PC-9 (cell line): ENCODE data around the gene LIPC. TPM values are rescaled to one million over a fixed set of nuclear protein-coding genes. Genes with fewer than 3 reads are reported as not detected.

ENCODE experiments used
- BruUV-seq: library from RNA; stranded (reverse); fragments of 400-500 nt; replicated peaks from 2 replicates; lab custom pipeline; 2021; lab: Mats Ljungman, UMichigan
- CTCF ChIA-PET: fragments of 300-600 bp; sonication (Branson Sonifier 250); formaldehyde crosslinking; loops from one replicate; lab custom pipeline; 2022; ENCODE audit warnings: antibody characterized with exemption; lab: Charles Lee
- POLR2A ChIA-PET: fragments of 300-600 bp; sonication (Branson Sonifier 250); formaldehyde crosslinking; loops from one replicate; lab custom pipeline; 2022; ENCODE audit warnings: antibody characterized with exemption; ENCODE audit not compliant: unreplicated experiment; lab: Charles Lee
- DNase-seq, 2 experiments: peaks; one replicate each; pipeline versions ENCODE4 v3.0.0 to v3.0.0-alpha.2; 2015 to 2022; ENCODE audit warnings: mixed read lengths in 1 of 2
- H2AFZ ChIP-seq: fragments of 200-600 bp; sonication (generic); 2 replicates; pipeline ENCODE4 v1.8.1; 2017; ENCODE audit warnings: antibody characterized with exemption
- H3F3A ChIP-seq: fragments of 200-600 bp; sonication (generic); 2 replicates; pipeline ENCODE4 v1.8.1; 2017; ENCODE audit warnings: antibody characterized with exemption, mild to moderate bottlenecking, low read depth; ENCODE audit not compliant: insufficient read depth
- H3K27ac ChIP-seq: fragments of 200-600 bp; sonication (generic); 2 replicates; pipeline ENCODE4 v1.6.1; 2016; ENCODE audit warnings: mixed run types
- H3K27me3 ChIP-seq: fragments of 200-600 bp; sonication (generic); 2 replicates; pipeline ENCODE4 v1.6.1; 2016; ENCODE audit warnings: low read depth, mixed run types; ENCODE audit not compliant: insufficient read depth
- H3K36me3 ChIP-seq: fragments of 200-600 bp; sonication (generic); 2 replicates; pipeline ENCODE4 v1.6.1; 2016; ENCODE audit warnings: low read depth, mixed run types
- H3K4me1 ChIP-seq: fragments of 200-600 bp; sonication (generic); replicated peaks from 2 replicates; pipeline ENCODE4 v1.6.1; 2016; ENCODE audit warnings: mixed run types; ENCODE audit not compliant: insufficient read depth
- H3K4me2 ChIP-seq: fragments of 200-600 bp; sonication (generic); 2 replicates; pipeline ENCODE4 v1.6.1; 2017; ENCODE audit warnings: mixed run types
- H3K4me3 ChIP-seq: fragments of 200-600 bp; sonication (generic); 2 replicates; pipeline ENCODE4 v1.6.1; 2016; ENCODE audit warnings: mixed run types
- H3K79me2 ChIP-seq: fragments of 200-600 bp; sonication (generic); 2 replicates; pipeline ENCODE4 v1.6.1; 2017; ENCODE audit warnings: low read depth, mixed run types
- H3K9me2 ChIP-seq: fragments of 200-600 bp; sonication (generic); 2 replicates; pipeline ENCODE4 v1.8.1; 2017; ENCODE audit warnings: mild to moderate bottlenecking; ENCODE audit not compliant: insufficient read depth
- H3K9me3 ChIP-seq: fragments of 200-600 bp; sonication (generic); 2 replicates; pipeline ENCODE4 v1.8.1; 2016; ENCODE audit warnings: low read depth; ENCODE audit not compliant: insufficient read depth
- H4K20me1 ChIP-seq: fragments of 200-600 bp; sonication (generic); 2 replicates; pipeline ENCODE4 v1.8.1; 2017; ENCODE audit not compliant: insufficient read depth
- CTCF ChIP-seq: fragments of 200-600 bp; sonication (generic); conservative IDR thresholded peaks from 2 replicates; pipeline ENCODE4 v1.6.1; 2017; ENCODE audit warnings: mixed run types, antibody characterized with exemption, mild to moderate bottlenecking, moderate library complexity
- EZH2 ChIP-seq: fragments of 200-600 bp; sonication (generic); IDR thresholded peaks from 2 replicates; pipeline ENCODE4 v1.8.0; 2017; ENCODE audit warnings: antibody characterized with exemption, low read depth
- intact Hi-C: fragments of 100-400 bp; cut with micrococcal nuclease; formaldehyde crosslinking; loops from one replicate; pipeline ENCODE4 v1.10.0; 2022; ENCODE audit not compliant: unreplicated experiment
- total RNA-seq: library from RNA; stranded (reverse); gene quantifications from 2 replicates; pipeline ENCODE4 v1.2.3, GENCODE V29; 2021

Gene LIPC
- total RNA-seq, 1 experiment from 2014 or later, result not detected

- Histone ChIP-seq H3K4me1 (peaks cover 24% of the 10 kb centered on the region), H3K9me3 (no peaks in the 10 kb centered on the region), H4K20me1 (no peaks in the 10 kb centered on the region), H3K36me3 (no peaks in the 10 kb centered on the region), H3K27me3 (no peaks in the 10 kb centered on the region), H3K4me2 (no peak overlapping the region), H3K79me2 (no peaks in the 10 kb centered on the region), H3F3A (peaks cover 12% of the 10 kb centered on the region; the same call in 1 of the 2 replicates), H2AFZ (no peak overlapping the region), H3K9me2 (no peaks in the 10 kb centered on the region), H3K27ac (no peak overlapping the region), H3K4me3 (no peak overlapping the region)
- POLR2A ChIA-PET, result no interaction called here
- CTCF ChIA-PET, result no interaction called here
- intact Hi-C loops, result no loop called here
- TF ChIP-seq CTCF (no peak), EZH2 (no peak)
- BruUV-seq, result no TSS peak
- no peak for DNase-seq
Observed at GRCh38 chr15:58530056-58530590, 98.3 kb downstream of the LIPC start.

DNA sequence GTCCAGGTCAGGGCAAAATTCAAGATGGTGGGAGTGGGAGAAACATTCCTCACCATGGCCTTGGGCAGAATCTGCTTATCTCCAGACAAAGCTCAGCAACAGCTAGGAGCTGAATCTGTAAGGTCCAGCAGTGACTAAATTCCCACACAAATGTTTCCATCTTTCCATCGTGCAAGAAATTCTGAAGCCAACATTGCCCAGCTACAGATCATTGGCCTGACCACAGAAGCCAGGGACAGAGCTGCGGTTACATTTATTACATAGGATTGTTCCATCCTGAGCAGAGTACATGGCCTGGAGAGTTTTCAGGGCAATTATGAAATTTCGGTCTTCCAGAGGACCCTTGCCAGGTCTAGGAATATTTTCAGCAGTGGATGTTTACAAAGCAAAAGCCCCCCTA is 100.3 kb downstream of the LIPC start:
- Histone ChIP-seq H3K4me3 (no peak overlapping the region), H3K4me2 (no peak overlapping the region), H2AFZ (no peak overlapping the region), H3K9me3 (no peaks in the 10 kb centered on the region), H3K36me3 (no peaks in the 10 kb centered on the region), H3K4me1 (peaks cover 21% of the 10 kb centered on the region), H3K27ac (no peak overlapping the region), H3F3A (peaks cover 12% of the 10 kb centered on the region; the same call in 1 of the 2 replicates), H4K20me1 (no peaks in the 10 kb centered on the region), H3K79me2 (no peaks in the 10 kb centered on the region), H3K27me3 (no peaks in the 10 kb centered on the region), H3K9me2 (no peaks in the 10 kb centered on the region)
- ChIA-PET CTCF (no interaction called here), POLR2A (no interaction called here)
- intact Hi-C loops, result no loop called here
- no peak for TF ChIP-seq CTCF
- no peak for TF ChIP-seq EZH2
- no peak for DNase-seq
- BruUV-seq, result no TSS peak

DNA sequence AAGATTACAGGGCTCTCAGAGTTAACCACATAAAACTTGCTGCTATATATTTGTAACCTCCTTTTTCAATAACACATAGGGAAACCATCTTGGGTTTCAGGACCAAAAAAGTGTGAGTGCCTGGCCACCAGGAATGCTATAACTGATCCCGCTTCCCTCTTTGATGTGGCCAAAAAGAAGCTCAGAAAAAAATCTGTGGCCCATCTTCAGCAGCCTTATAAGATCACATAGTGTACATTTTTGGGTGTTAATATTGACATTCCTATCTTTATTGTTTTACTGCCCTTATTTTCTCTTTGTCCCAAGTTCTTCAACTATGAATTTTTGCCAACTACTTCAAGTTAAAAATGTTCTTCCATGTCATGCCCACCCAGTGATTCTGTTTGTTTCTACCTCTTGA is 102.8 kb downstream of the LIPC start:
- no peaks in the 10 kb centered on the region for H4K20me1 ChIP-seq
- no peak for TF ChIP-seq CTCF
- TF ChIP-seq EZH2, result no peak
- no peak overlapping the region for H3K4me3 ChIP-seq
- H3K36me3 ChIP-seq, result no peaks in the 10 kb centered on the region
- H3K79me2 ChIP-seq, result no peaks in the 10 kb centered on the region
- peaks cover 6% of the 10 kb centered on the region for H3K4me1 ChIP-seq
- H3F3A ChIP-seq, result no peaks in the 10 kb centered on the region
- no TSS peak for BruUV-seq
- no peak overlapping the region for H2AFZ ChIP-seq
- ChIA-PET CTCF (no interaction called here), POLR2A (interaction anchor here (0.5 kb wide), 1 partner anchor 103 kb away, joined by 4 read pairs; no protein-coding TSS in a partner anchor)
- intact Hi-C loops, result no loop called here
- no peaks in the 10 kb centered on the region for H3K9me3 ChIP-seq
- no peaks in the 10 kb centered on the region for H3K9me2 ChIP-seq
- DNase-seq, result no peak
- H3K4me2 ChIP-seq, result no peak overlapping the region
- no peaks in the 10 kb centered on the region for H3K27me3 ChIP-seq
- H3K27ac ChIP-seq, result no peak overlapping the region
